LoVo (cell line): ENCODE measurements around the gene ARTN.

Source experiments
- DNase-seq: peaks from one replicate; pipeline ENCODE4 v3.0.0-alpha.2; 2016; ENCODE audit warnings: low spot score

The ARTN gene

DNA sequence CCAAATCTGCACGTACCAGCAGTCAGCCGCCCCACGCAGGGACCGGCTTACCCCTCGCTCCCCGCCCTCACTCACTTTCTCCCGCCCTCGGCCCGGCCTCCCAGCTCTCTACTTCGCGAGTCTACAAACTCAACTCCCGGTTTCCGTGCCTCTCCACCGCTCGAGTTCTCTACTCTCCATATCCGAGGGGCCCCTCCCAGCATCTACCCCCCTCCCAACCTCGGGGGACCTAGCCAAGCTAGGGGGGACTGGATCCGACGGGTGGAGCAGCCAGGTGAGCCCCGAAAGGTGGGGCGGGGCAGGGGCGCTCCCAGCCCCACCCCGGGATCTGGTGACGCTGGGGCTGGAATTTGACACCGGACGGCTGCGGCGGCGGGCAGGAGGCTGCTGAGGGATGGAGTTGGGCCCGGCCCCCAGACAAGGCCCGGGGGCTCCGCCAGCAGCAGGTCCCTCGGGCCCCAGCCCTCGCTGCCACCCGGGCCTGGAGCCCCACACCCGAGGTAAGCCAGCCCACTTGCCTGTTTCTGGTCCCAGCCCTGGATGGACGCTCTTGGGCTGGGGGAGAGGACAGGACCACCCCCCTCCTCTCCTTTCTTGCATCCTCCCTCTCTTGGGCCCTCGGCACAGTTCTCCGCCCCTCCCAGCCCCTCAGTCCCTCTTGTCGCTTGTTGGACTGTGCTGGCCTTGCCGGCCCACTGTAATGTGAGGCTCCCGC is at the start of gene ARTN:
TSS of gene ARTN (plus strand) at position 416 of the 715 bp plus-strand sequence. CDS start 1,856 bp downstream, outside the sequence.
- no peak for DNase-seq

DNA sequence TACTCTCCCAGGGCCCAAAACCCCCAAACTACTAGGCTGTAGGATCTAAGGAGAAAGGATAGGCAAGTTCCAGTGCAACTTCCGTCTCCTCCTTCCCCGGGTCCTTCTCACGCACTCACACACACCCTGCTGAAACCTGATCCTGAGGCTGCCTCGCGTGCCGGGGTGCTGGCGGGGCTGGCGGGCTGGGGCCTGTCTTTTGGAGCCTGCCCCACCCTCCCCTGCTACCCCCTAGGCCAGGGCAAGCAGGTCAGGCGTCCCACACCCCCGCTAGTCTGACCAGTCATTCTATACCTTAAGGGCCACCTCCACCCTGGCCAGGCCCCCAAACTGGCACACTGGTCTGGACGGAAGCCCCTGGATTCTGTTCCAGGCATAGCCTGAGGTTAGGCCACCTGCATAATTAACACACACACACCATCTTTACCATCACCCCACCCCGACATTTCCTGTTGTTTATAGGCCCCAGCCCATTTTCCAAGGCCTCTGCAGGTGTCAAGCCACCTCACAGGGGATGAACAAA is 48.3 kb upstream of the ARTN start:
- DNase-seq, result peak; percentile 63

DNA sequence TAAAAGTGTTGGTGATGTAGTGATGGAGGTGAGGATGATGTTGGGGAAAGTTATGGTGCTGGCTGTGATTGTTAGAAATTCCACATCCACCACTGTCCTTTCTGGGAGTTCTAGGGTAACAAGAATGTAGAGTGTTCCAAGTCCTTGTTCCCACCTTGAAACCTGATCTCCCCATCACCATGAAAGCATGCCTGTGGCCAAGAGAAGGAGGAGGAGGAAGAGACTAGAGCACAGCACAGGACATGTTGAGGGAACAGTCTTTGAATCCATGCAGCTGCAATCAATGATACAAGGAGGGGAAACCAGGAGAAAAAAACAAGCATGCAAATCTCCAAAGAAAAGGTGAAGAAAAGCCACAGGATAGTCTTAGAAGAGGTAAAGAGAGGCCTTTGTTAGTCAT is 45.9 kb upstream of the ARTN start:
- no peak for DNase-seq

DNA sequence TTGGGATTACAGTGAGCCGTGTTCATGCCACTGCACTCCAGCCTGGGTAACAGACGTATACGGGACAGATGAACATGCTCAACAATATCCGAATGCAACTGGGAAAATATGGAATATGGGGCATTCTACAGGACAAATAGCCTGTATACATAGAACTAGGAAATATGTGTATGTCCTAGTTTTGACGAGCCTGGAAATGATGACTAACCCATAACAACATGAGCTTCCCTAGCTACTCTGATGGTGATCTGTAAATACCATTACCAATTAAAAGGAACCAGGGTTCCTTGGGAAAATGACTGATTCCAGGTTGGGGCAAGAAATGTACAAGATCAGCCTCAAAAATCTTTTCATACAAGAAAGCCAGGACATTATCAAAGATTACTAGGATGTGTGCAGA is 42.8 kb upstream of the ARTN start:
- DNase-seq, result no peak

GRCh38 chr1:43893006-43893405 is 40.6 kb upstream of the ARTN start:
- no peak for DNase-seq

- DNase-seq, result no peak
Measured at GRCh38 chr1:43898981-43899380, 34.6 kb upstream of the ARTN start.

- no peak for DNase-seq
Measured at GRCh38 chr1:43900386-43900785, 33.2 kb upstream of the ARTN start.

GRCh38 chr1:43901196-43901961 is 32.2 kb upstream of the ARTN start:
- DNase-seq, result no peak

DNA sequence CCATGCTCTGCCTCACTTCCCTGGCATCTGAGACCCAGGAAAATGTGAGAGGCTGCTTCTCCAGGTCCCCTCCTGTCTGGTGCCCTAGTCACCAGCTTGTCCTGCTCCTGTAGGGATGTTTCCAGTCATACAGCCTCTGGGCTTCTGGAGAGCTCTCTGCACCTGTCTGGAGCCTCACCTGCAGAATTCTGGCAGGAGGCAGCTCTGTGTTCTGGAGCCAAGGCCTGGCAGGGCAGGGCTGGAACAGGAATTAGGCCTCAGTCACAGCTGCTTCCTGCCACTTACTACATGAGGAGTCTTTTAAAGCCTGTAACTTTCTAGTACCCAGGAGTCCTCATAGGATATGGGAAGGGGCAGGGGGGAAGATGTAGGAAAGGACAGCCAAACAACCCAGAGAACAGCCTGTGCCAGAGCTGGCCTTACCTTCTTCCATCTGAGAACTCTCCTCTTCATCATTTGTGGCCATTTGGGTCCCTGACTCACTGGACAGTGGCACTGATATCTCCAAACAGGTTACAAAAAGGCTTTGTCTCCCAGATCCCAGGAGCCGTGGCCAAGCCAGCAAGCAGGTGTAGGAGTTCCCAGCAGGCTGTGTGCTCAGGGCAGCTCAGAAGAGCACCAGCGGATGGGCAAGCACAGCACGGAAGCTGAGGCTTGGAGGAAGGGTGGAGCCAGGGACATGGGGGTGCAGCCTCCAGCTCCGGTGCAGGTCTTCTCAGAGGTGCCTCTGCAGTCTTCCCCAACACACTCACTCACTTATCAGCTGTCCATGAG is 31.4 kb upstream of the ARTN start:
- DNase-seq, result no peak

DNA sequence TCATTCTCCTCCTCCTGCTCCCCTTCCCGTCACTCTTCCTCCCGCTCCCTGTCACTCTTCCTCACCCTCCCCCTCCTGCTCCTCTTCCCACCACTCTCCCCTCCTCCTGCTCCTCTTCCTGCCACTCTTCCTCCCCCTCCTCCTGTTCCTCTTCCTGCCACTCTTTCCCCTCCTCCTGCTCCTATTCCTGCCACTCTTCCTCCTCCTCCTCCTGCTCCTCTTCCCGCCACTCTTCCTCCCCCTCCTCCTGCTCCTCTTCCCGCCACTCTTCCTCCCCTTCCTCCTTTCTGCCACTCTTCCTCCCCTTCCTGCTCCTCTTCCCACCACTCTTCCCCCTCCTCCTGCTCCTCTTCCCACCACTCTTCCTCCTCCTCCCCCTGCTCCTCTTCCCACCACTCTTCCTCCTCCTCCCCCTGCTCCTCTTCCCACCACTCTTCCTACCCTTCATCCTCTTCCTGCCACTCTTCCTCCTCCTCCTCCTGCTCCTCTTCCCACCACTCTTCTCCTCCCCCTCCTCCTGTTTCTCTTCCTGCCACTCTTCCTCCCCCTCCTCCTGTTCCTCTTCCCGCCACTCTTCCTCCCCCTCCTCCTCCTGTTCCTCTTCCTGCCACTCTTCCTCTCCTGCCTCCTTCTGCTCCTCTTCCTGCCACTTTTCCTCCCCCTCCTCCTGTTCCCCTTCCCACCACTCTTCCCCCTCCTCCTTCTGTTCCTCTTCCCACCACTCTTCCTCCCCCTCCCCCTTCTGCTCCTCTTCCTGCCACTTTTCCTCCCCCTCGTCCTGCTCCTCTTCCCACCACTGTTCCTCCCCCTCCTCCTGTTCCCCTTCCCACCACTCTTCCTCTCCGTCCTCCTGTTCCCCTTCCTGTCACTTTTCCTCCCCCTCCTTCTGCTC is 28.7 kb upstream of the ARTN start:
- no peak for DNase-seq

DNA sequence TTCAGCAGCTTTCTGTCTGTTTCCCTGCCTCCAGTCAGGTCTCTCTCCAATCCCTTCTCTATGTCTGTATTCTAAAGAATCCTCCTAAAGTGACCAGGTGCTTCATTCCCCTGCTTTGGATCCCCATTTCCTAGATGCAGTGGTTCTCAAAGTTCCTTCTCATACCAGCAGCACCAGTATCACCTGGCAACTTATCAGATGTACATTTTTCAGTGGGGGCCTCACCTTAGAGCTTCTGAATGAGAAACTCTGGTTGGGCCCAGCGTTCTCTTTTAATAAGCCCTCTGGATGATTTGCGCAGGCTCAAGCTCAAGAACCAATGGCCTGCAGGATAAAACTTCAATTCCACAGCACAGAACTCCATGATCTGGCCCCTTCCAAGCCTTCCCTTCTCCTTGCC is 25.4 kb upstream of the ARTN start:
- no peak for DNase-seq

- no peak for DNase-seq
Measured at GRCh38 chr1:43908858-43909257, 24.7 kb upstream of the ARTN start.

GRCh38 chr1:43910343-43910742 is 23.3 kb upstream of the ARTN start:
- no peak for DNase-seq

- DNase-seq, result no peak
Measured at GRCh38 chr1:43912607-43913006, 21.0 kb upstream of the ARTN start.

DNA sequence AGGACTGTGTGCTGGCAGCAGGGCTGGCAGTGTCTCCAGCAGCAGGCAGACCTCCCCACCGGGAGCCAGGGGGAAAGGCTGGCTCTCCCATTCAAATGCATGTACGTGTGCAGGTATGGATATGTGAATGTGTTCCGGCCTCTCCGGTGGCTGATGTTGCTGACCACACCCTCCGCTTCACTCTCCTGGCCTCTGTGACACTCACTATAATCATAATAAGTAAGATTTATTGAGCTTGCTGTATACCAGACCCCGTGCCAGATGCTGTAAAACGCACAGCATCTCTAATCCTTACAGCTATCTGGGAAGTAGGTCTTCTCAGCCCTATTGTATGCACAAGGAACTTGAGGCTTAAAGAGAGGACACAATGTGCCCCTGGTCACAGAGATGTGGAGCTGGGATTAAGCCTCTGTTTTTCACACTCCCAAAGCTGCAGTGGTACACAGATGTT is 20.5 kb upstream of the ARTN start:
- DNase-seq, result no peak

DNA sequence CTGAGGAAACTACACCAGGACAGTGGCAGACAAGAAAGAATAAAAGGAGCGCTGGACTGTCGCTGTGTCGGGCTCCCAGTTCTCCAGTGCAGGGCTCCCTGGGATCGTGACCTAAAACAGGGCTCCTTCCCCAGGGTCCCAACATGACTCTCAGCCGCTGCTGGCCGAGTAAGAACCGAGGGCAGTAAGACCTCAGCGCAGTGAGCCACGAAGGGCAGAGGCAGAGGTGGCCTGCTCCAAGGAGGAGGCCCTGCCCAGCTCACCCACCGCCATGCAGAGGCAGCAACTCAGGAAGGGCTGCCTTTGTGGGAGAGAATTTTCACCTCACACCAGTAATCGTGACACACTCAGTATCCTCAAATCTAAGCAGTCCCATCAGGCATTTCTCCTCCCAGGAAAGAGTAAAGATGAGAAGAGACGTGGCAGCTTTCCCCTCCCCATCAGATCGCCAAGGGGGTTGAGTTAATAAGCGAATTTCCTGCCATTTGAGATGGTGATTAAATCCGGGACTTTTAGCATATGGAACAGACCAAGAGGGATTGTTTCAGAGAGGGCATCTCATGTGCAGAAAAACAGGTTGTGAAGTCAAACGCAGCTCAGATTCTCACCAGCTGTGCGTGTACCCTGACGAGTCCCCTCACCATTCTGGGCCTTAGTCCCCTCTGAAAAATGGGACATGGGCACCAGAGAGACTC is 19.8 kb upstream of the ARTN start:
- DNase-seq, result no peak

DNA sequence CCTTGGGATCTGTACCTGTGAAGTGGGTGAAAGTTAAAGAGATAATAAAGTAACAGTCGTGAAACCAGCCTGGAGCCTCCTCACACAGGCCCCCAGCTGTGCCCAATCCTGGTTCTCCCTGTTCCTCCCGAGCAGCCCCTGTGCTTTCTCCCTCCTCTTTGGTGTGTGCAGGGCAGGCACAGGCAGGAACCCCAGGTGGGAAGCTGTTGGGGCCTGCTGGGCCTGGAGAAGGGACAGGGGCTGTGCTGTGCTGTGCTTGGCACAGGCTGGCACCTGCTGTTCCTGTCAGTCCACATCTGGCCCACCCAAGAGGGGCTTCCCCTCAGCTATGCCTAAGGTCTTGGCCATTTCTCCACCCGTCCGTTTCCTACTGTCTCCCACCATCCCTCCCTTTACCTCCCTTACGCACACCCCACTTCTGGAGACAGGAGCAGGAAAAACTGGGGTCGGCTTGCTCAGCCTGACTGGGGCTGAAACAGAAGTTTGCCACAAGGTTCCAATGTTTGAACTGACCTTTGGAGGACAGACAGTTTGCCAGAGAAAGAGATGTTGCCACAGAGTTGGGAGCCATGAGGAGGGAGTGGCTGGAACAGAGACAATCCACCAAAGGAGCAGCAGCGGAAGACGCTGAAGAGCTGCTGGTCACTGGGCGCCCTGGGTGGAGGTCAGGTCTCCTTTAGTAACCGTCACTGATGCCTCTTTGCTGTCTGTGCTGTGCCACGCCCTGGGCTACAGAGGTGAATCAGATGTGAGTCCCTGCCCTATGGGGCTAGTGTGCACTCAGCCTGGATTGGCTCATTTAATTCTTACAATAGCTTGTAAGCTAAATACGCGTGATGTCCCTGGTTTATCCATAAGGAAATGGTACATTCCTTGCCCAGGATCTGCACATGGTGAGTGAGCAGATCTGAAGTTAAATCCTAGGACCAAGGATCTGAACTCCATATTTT is 18.8 kb upstream of the ARTN start:
- no peak for DNase-seq

DNA sequence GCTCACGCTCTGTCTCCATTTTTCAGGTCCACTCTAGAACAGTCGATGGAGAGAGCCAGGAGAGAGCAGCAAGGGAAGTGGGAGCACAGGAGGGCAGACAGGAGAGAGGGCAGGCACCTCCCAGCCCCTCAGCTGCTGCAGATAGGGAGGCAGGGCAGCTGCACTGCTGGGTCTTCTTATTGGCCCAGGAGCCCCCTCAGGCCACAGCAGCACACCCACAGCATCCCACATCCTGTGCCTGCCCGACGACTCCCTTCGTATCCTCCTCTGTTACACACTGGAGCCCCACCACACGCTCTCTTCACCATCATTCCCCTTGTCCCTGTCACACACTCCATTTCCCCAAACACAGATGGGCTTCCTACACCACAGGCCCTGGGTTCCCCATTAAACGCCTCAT is 13.7 kb upstream of the ARTN start:
- DNase-seq, result no peak

DNA sequence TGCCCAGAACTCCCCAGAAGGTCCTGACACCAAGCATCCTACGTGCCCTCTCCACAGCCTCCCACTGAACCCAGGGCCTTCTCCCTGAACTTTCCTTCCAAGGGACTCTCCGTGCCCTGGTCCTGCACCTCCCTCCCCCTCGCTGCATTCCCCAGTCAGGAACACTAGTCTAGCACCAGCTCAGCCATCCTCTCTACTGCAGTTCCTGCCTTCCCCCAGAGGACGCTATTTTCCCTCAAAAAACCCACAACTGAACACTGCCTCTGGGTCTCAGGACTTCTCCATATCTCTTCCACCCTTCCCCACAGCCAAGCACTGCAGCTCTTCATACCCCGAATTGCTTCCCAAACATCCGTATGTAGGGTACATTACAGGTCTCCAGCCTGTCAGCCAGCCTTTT is 12.6 kb upstream of the ARTN start:
- no peak for DNase-seq

DNA sequence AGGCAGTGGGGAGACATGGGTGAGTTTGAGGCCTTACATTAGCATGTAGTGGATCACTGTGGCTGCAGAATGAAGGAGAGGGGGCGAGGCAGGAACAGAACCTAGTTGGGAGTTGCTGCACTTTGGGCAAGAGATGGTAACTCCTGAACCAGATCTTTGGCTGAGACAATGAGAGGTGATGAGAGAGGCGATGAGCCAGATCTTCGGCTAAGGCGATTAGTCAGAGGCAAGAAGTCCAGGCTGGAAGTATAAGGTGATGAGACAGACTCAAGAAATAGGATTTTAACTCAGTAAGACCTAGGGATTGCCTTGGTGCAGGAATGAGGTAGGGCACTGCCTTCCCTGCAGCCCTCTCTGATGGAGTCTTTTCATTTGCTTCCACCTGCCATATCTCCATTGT is 9.1 kb upstream of the ARTN start:
- no peak for DNase-seq
